HEK293 (cell line): Measurements from ENCODE around the gene VASP.

Source experiments
- CTCF ChIA-PET: fragments of 350-600 bp; formaldehyde crosslinking; extraction: SDS; loops from one replicate; lab custom pipeline; 2021; ENCODE audit warnings: antibody characterized with exemption; lab: Yijun Ruan, JAX
- POLR2A ChIA-PET: fragments of 300-600 bp; formaldehyde crosslinking; extraction: SDS; loops from one replicate; lab custom pipeline; 2020; ENCODE audit warnings: antibody characterized with exemption, inconsistent platforms; lab: Yijun Ruan, JAX
- H3K27ac ChIP-seq: fragments of 200-500 bp; sonication (Bioruptor generic); 2 replicates; pipeline ENCODE4 v1.5.1; 2014; ENCODE audit warnings: low read depth, low read length, control low read depth, inconsistent platforms; ENCODE audit errors: extremely low read depth
- H3K36me3 ChIP-seq, 2 experiments: fragments of 200-500 bp in 1 of 2; sonication (Bioruptor generic) in 1 of 2; 1 replicate in 1 of 2; 2 replicates in 1 of 2; pipeline ENCODE4 v1.5.1; 2014 to 2017; ENCODE audit warnings: inconsistent platforms in 2 of 2, low read length in 2 of 2; ENCODE audit not compliant: control insufficient read depth in 2 of 2, insufficient read depth in 1 of 2
- H3K4me1 ChIP-seq: fragments of 200-500 bp; sonication (Bioruptor generic); 2 replicates; pipeline ENCODE4 v1.5.1; 2014; ENCODE audit warnings: mild to moderate bottlenecking, low read length, inconsistent platforms; ENCODE audit not compliant: control insufficient read depth, insufficient read depth
- H3K4me3 ChIP-seq: 2 replicates; pipeline ENCODE4 v1.5.1; 2011; ENCODE audit warnings: low read depth, mild to moderate bottlenecking, control low read depth, low read length, moderate library complexity
- H3K9me3 ChIP-seq: fragments of 200-500 bp; sonication (Bioruptor generic); 2 replicates; pipeline ENCODE4 v1.5.1; 2014; ENCODE audit warnings: low read depth, low read length, inconsistent platforms; ENCODE audit not compliant: control insufficient read depth, insufficient read depth
- GLIS1 ChIP-seq: fragments of 450-650 bp; formaldehyde crosslinking; IDR thresholded peaks from 2 replicates; pipeline ENCODE4 v1.5.1; 2016; ENCODE audit warnings: missing biosample characterization, missing genetic modification characterization
- IKZF3 ChIP-seq: fragments of 450-650 bp; IDR thresholded peaks from 2 replicates; pipeline ENCODE4 v1.5.0; 2018; ENCODE audit warnings: missing biosample characterization, mild to moderate bottlenecking, missing genetic modification characterization, moderate library complexity
- KLF1 ChIP-seq: fragments of 450-650 bp; formaldehyde crosslinking; IDR thresholded peaks from 2 replicates; pipeline ENCODE4 v1.5.1; 2016; ENCODE audit warnings: missing biosample characterization, missing genetic modification characterization
- KLF8 ChIP-seq: fragments of 450-650 bp; formaldehyde crosslinking; IDR thresholded peaks from 2 replicates; pipeline ENCODE4 v1.5.1; 2016; ENCODE audit warnings: missing biosample characterization, missing genetic modification characterization
- MZF1 ChIP-seq: fragments of 450-650 bp; formaldehyde crosslinking; IDR thresholded peaks from 2 replicates; pipeline ENCODE4 v1.5.1; 2017; ENCODE audit warnings: missing biosample characterization, missing genetic modification characterization, borderline replicate concordance
- SCRT1 ChIP-seq: fragments of 450-650 bp; formaldehyde crosslinking; IDR thresholded peaks from 2 replicates; pipeline ENCODE4 v1.5.1; 2016; ENCODE audit warnings: missing biosample characterization, missing genetic modification characterization, borderline replicate concordance
- ZFHX2 ChIP-seq: fragments of 450-650 bp; formaldehyde crosslinking; conservative IDR thresholded peaks from 2 replicates; pipeline ENCODE4 v1.5.1; 2016; ENCODE audit warnings: missing biosample characterization, missing genetic modification characterization
- ZFP41 ChIP-seq: fragments of 450-650 bp; formaldehyde crosslinking; IDR thresholded peaks from 2 replicates; pipeline ENCODE4 v1.5.1; 2016; ENCODE audit warnings: missing biosample characterization, missing genetic modification characterization, borderline replicate concordance
- ZNF121 ChIP-seq: fragments of 450-650 bp; formaldehyde crosslinking; IDR thresholded peaks from 2 replicates; pipeline ENCODE4 v1.5.1; 2016; ENCODE audit warnings: missing biosample characterization, missing genetic modification characterization
- ZNF341 ChIP-seq: fragments of 450-650 bp; formaldehyde crosslinking; IDR thresholded peaks from 2 replicates; pipeline ENCODE4; 2016; ENCODE audit warnings: low read depth, missing biosample characterization, missing genetic modification characterization
- ZNF600 ChIP-seq: fragments of 450-650 bp; formaldehyde crosslinking; IDR thresholded peaks from 2 replicates; pipeline ENCODE4 v1.5.1; 2016; ENCODE audit warnings: missing biosample characterization, missing genetic modification characterization
- ZNF707 ChIP-seq: fragments of 450-650 bp; formaldehyde crosslinking; IDR thresholded peaks from 2 replicates; pipeline ENCODE4 v1.5.1; 2016; ENCODE audit warnings: missing biosample characterization, missing genetic modification characterization
- TF ChIP-seq, protein P1 (sequence below): fragments of 450-650 bp; formaldehyde crosslinking; IDR thresholded peaks from 2 replicates; pipeline ENCODE4 v1.5.1; 2017; ENCODE audit warnings: missing biosample characterization, missing genetic modification characterization
- TF ChIP-seq, protein P2 (sequence below): fragments of 450-650 bp; IDR thresholded peaks from 2 replicates; pipeline ENCODE4 v1.5.1; 2018; ENCODE audit warnings: missing biosample characterization, mild to moderate bottlenecking, missing genetic modification characterization
- TF ChIP-seq, protein P3 (sequence below): fragments of 450-650 bp; formaldehyde crosslinking; IDR thresholded peaks from 2 replicates; pipeline ENCODE4 v1.5.1; 2016; ENCODE audit warnings: missing biosample characterization, missing genetic modification characterization
- TF ChIP-seq, protein P4 (sequence below): fragments of 450-650 bp; formaldehyde crosslinking; IDR thresholded peaks from 2 replicates; pipeline ENCODE4 v1.5.1; 2016; ENCODE audit warnings: missing biosample characterization, missing genetic modification characterization
- TF ChIP-seq, protein P5 (sequence below): fragments of 450-650 bp; formaldehyde crosslinking; IDR thresholded peaks from 2 replicates; pipeline ENCODE4 v1.5.1; 2016; ENCODE audit warnings: missing biosample characterization, missing genetic modification characterization
- TF ChIP-seq, protein P6 (sequence below): fragments of 450-650 bp; formaldehyde crosslinking; IDR thresholded peaks from 2 replicates; pipeline ENCODE4 v1.5.1; 2016; ENCODE audit warnings: missing biosample characterization, missing genetic modification characterization

Gene VASP

DNA sequence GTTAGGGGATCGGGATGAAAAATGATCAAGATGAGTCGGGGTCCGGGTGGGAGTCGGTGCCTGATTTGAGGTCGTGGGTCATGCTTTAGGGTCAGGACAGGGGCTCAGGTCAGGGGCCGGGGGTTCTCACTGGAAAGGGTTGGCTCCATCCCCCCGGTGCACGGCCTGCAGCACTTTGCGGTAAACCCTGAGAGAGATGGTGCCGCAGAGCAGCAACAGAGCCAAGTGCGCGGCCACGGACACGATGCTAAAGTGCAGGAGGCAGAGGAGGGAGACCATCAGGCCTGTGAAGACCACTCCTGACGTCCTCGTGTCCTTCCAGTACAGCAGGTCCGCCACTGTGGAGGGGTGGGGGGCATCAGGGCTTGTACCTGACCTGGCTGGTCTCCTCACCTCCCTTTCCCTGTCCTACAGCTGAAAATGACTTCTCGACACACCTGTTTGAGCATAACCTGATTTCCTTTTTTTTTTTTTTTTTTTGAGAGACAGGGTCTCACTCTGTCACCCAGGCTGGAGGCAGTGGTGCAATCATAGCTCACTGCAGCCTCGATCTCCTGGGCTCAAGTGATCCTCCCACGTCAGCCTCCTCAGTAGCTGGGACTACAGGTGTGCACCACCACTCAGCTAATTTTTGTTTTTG lies 17.9 kb upstream of the VASP start (continued):
- peak; percentile 60 for TF ChIP-seq SCRT1 (tag by site-specific recombination)
- TF ChIP-seq, protein P1, sequence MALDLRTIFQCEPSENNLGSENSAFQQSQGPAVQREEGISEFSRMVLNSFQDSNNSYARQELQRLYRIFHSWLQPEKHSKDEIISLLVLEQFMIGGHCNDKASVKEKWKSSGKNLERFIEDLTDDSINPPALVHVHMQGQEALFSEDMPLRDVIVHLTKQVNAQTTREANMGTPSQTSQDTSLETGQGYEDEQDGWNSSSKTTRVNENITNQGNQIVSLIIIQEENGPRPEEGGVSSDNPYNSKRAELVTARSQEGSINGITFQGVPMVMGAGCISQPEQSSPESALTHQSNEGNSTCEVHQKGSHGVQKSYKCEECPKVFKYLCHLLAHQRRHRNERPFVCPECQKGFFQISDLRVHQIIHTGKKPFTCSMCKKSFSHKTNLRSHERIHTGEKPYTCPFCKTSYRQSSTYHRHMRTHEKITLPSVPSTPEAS (tag by site-specific recombination) = no peak

DNA sequence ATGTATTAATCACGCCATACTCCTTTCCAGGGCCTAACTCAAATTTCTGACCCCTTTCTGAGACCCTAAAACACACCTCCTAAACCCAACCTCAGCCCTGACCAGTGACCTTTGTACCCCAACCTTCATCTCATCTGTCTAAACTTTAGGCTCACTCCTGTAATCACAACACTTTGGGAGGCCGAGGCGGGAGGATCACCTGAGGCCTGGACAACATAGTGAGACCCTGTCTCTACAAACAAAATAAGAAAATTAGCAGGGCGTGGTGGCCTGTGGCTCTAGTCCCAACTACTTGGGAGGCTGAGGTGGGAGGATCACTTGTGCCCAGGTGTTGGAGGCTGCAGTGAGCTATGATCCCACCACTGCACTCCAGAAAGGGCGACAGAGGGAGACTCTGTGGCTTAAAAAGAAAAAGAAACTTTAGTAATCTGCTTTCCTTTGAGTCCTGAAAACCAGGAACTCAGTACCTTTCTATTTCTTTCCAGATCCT lies 15.1 kb upstream of the VASP start:
- no peak overlapping the region for H3K4me3 ChIP-seq
- no peak for TF ChIP-seq ZNF707 (tag by site-specific recombination)
- TF ChIP-seq, protein P2, sequence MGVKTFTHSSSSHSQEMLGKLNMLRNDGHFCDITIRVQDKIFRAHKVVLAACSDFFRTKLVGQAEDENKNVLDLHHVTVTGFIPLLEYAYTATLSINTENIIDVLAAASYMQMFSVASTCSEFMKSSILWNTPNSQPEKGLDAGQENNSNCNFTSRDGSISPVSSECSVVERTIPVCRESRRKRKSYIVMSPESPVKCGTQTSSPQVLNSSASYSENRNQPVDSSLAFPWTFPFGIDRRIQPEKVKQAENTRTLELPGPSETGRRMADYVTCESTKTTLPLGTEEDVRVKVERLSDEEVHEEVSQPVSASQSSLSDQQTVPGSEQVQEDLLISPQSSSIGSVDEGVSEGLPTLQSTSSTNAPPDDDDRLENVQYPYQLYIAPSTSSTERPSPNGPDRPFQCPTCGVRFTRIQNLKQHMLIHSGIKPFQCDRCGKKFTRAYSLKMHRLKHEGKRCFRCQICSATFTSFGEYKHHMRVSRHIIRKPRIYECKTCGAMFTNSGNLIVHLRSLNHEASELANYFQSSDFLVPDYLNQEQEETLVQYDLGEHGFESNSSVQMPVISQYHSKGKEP = no peak
- peak; percentile 94 for TF ChIP-seq ZNF121
- H3K9me3 ChIP-seq = no peaks in the 10 kb centered on the region
- no peaks in the 10 kb centered on the region for H3K36me3 ChIP-seq
- H3K4me1 ChIP-seq = peaks cover 4% of the 10 kb centered on the region
- no peak overlapping the region for H3K27ac ChIP-seq
- POLR2A ChIA-PET = interaction anchor here (1.5 kb wide), 1 partner anchor 90 kb away, joined by 3 read pairs; no protein-coding TSS in a partner anchor
- CTCF ChIA-PET = interaction anchor here (1.1 kb wide), 2 partner anchors 33 to 94 kb away, joined by 3 read pairs; no protein-coding TSS in a partner anchor

DNA sequence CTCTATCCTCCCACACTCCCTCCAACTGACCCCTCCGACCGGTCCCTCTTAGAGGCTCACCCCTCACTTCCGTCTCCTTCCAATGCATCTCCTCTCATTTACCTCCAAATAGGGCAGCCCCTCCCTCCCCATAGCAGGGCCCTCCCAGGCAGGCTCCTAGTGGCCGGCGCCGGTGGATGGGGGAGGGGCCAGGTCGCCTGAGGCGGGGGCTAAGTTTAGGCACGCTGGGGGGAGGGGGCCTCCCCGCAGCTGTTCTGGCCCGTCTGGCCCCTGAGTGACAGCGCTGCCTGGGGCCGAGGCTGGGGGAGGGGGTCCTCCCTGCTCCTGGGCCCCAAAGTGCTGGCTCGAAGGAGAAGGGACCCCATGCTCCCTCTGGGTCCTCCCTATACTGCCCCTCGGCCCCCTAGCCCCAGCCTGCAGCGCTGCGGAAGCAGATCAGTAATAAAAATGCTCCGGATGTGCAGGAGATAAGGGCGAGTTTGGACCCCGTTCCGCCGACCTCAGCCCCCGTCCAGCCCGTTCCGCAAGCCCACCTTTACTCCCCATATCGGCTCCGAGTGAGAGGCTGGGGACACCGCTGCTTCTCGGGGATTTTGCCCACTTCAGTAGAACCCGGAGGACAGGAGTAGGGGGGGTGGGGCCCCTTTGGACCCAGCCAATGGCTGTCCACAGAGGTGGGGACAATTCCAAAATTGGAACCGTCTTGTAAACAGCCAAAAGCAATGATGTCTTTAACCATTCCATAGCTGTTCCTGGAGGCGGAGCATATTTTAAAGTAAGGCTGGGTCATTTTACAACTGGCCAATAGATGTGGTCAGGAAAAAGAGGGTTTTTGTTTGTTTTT lies 14.4 kb upstream of the VASP start:
- H3K36me3 ChIP-seq = no peaks in the 10 kb centered on the region
- POLR2A ChIA-PET = interaction anchor here (0.6 to 1.5 kb wide), 2 partner anchors 14 to 90 kb away, joined by 3 read pairs; no protein-coding TSS in a partner anchor
- H3K27ac ChIP-seq = peak overlapping the region; percentile 50; the same call in 1 of the 2 replicates
- peaks cover 6% of the 10 kb centered on the region for H3K4me1 ChIP-seq
- no peaks in the 10 kb centered on the region for H3K9me3 ChIP-seq
- CTCF ChIA-PET = interaction anchor here (0.5 to 1.1 kb wide), 13 partner anchors 8 to 311 kb away, joined by 3 to 6 read pairs (median 3); partner anchors contain the start of genes FBXO46 and QPCTL
- peak overlapping the region; percentile 61 for H3K4me3 ChIP-seq
- TF ChIP-seq KLF8 (tag by site-specific recombination) (0 out of 2 replicates have a peak, but pooled peaks have one; percentile 14), ZNF341 (tag by site-specific recombination) (peak; percentile 88), MZF1 (peak; percentile 35; the same call in 1 of the 2 replicates), IKZF3 (tag by site-specific recombination) (peak; percentile 35; the same call in 1 of the 2 replicates), ZFHX2 (tag by site-specific recombination) (peak; percentile 27; the same call in 1 of the 2 replicates), KLF1 (tag by site-specific recombination) (0 out of 2 replicates have a peak, but pooled peaks have one; percentile 12), ZNF600 (0 out of 2 replicates have a peak, but pooled peaks have one; percentile 18), GLIS1 (tag by site-specific recombination) (peak; percentile 73; the same call in 1 of the 2 replicates), ZFP41 (tag by site-specific recombination) (no peak)
- TF ChIP-seq, protein P3, sequence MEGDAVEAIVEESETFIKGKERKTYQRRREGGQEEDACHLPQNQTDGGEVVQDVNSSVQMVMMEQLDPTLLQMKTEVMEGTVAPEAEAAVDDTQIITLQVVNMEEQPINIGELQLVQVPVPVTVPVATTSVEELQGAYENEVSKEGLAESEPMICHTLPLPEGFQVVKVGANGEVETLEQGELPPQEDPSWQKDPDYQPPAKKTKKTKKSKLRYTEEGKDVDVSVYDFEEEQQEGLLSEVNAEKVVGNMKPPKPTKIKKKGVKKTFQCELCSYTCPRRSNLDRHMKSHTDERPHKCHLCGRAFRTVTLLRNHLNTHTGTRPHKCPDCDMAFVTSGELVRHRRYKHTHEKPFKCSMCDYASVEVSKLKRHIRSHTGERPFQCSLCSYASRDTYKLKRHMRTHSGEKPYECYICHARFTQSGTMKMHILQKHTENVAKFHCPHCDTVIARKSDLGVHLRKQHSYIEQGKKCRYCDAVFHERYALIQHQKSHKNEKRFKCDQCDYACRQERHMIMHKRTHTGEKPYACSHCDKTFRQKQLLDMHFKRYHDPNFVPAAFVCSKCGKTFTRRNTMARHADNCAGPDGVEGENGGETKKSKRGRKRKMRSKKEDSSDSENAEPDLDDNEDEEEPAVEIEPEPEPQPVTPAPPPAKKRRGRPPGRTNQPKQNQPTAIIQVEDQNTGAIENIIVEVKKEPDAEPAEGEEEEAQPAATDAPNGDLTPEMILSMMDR (tag by site-specific recombination) = peak; percentile 46; the same call in 1 of the 2 replicates
- TF ChIP-seq, protein P4, sequence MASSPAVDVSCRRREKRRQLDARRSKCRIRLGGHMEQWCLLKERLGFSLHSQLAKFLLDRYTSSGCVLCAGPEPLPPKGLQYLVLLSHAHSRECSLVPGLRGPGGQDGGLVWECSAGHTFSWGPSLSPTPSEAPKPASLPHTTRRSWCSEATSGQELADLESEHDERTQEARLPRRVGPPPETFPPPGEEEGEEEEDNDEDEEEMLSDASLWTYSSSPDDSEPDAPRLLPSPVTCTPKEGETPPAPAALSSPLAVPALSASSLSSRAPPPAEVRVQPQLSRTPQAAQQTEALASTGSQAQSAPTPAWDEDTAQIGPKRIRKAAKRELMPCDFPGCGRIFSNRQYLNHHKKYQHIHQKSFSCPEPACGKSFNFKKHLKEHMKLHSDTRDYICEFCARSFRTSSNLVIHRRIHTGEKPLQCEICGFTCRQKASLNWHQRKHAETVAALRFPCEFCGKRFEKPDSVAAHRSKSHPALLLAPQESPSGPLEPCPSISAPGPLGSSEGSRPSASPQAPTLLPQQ (tag by site-specific recombination) = peak; percentile 36; the same call in 1 of the 2 replicates
- TF ChIP-seq, protein P5, sequence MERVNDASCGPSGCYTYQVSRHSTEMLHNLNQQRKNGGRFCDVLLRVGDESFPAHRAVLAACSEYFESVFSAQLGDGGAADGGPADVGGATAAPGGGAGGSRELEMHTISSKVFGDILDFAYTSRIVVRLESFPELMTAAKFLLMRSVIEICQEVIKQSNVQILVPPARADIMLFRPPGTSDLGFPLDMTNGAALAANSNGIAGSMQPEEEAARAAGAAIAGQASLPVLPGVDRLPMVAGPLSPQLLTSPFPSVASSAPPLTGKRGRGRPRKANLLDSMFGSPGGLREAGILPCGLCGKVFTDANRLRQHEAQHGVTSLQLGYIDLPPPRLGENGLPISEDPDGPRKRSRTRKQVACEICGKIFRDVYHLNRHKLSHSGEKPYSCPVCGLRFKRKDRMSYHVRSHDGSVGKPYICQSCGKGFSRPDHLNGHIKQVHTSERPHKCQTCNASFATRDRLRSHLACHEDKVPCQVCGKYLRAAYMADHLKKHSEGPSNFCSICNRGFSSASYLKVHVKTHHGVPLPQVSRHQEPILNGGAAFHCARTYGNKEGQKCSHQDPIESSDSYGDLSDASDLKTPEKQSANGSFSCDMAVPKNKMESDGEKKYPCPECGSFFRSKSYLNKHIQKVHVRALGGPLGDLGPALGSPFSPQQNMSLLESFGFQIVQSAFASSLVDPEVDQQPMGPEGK (tag by site-specific recombination) = peak; percentile 73; the same call in 1 of the 2 replicates
- TF ChIP-seq, protein P6, sequence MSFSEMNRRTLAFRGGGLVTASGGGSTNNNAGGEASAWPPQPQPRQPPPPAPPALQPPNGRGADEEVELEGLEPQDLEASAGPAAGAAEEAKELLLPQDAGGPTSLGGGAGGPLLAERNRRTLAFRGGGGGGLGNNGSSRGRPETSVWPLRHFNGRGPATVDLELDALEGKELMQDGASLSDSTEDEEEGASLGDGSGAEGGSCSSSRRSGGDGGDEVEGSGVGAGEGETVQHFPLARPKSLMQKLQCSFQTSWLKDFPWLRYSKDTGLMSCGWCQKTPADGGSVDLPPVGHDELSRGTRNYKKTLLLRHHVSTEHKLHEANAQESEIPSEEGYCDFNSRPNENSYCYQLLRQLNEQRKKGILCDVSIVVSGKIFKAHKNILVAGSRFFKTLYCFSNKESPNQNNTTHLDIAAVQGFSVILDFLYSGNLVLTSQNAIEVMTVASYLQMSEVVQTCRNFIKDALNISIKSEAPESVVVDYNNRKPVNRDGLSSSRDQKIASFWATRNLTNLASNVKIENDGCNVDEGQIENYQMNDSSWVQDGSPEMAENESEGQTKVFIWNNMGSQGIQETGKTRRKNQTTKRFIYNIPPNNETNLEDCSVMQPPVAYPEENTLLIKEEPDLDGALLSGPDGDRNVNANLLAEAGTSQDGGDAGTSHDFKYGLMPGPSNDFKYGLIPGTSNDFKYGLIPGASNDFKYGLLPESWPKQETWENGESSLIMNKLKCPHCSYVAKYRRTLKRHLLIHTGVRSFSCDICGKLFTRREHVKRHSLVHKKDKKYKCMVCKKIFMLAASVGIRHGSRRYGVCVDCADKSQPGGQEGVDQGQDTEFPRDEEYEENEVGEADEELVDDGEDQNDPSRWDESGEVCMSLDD (tag by site-specific recombination) = peak; percentile 81
